GM12892 (cell line): ENCODE measurements around the gene FBXO38.

Experiments
- POLR2A ChIP-seq: IDR thresholded peaks from 2 replicates; pipeline ENCODE4 v1.6.1; 2011; ENCODE audit warnings: low read depth, low read length, control low read depth
- POLR2AphosphoS5 ChIP-seq: IDR thresholded peaks from 2 replicates; pipeline ENCODE4 v1.6.1; 2011; ENCODE audit warnings: low read depth, low read length, control low read depth
- TAF1 ChIP-seq: IDR thresholded peaks from 2 replicates; pipeline ENCODE4 v1.6.1; 2011; ENCODE audit warnings: low read depth, mild to moderate bottlenecking, control low read depth, low read length, borderline replicate concordance

DNA sequence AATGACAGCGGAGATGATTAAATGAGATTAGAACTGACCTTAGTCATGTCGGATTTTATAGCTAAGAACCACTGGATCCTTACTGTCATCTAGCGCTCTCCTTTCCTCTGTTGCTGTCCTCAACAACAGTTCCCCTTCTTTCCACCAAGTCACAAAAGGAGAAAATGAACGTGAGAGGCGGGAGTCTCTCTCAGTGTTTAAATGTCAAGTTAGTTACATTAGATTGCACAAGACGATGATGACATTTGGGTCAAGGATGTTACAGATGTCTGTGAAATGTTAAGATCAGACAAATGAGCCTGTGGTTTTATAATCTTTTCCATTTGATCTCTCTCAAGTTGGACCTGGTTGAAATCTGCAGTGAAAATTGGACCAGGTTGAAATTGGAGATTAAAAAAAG, 53.5 kb downstream of the FBXO38 start:
- TF ChIP-seq POLR2AphosphoS5: no peak
- no peak for TF ChIP-seq POLR2A
- TF ChIP-seq TAF1: no peak
